ENCODE measurements around the gene ANKUB1. TPM values are rescaled to one million over a fixed set of nuclear protein-coding genes. Genes with fewer than 3 reads are reported as not detected.

ANKUB1 gene
- total and polyA plus RNA-seq, 9 of the 15 experiments (the other 6 are each of a cell fraction or from before 2014, with no cell fraction given): not detected

DNA sequence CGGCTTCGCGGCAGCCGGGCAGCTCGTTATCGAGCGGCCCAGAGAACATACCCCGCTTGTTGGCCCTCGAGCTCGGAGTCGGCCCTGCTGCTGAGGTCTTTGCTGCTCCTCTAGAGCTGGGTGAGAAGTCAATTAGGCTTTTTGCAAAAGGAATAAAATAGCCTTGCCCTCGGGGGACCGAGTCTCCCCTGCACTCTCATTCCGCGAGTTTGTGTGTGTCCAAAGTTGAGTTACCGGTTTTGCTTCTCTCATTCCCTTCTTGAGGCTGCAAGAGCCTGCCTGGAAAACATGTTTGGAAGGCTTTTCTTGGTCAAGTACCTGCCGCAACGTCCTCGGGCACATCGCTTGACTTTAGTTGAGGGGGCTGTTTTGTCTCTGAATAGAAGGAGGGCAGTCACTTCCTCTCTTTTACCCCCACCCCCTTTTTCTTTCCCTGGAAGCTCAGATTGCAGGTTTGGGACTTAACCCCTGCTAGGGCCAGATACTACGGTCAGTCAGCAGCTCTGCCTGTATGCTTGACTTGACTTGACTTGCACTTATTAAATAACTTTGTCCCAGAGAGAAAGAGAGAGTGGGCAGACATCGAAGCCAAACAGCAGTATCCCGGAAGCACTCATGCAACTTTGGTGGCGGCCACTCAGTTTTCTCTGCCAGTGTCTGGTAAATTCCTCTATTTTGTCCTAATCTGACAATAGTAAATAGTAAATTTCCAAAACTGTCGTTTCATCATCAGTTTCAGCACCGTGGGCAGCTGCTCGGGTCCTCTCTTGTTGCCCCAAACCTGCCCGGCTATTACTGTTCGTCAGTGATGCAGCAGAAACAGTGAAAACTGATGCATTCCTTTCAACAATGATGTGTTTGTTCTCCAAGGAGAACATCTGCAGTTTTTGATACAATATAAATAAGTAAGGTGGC lies 21.3 kb upstream of the ANKUB1 start (continued):
- TF ChIP-seq HNRNPK (IDR thresholded peaks at IDR 0.05; ENCODE audit: low read depth, low read length, poor library complexity, severe bottlenecking) (no peak), KAT7 (CRISPR knock-in tag; IDR thresholded peaks at IDR 0.05; ENCODE audit: borderline replicate concordance) (no peak), EHMT2 (IDR thresholded peaks at IDR 0.05) (peak; percentile 89), EP400 (IDR thresholded peaks at IDR 0.05) (no peak), GTF2B (IDR thresholded peaks at IDR 0.05; ENCODE audit: extremely low read depth, insufficient read length) (no peak), NRF1 (conservative IDR thresholded peaks at IDR 0.05 in 1 of 2, IDR thresholded peaks at IDR 0.05 in 1 of 2) (no peak), ARHGAP35 (IDR thresholded peaks at IDR 0.05; ENCODE audit: partially characterized antibody) (no peak), ZKSCAN8 (CRISPR knock-in tag; IDR thresholded peaks at IDR 0.05) (no peak), FOXJ3 (CRISPR knock-in tag; IDR thresholded peaks at IDR 0.05) (no peak), E2F8 (IDR thresholded peaks at IDR 0.05; ENCODE audit: low read depth, partially characterized antibody) (no peak), ZNF431 (CRISPR knock-in tag; IDR thresholded peaks at IDR 0.05) (no peak), RBFOX2 (IDR thresholded peaks at IDR 0.05; ENCODE audit: low read depth, low read length) (peak; percentile 57), CBX8 (IDR thresholded peaks at IDR 0.05; ENCODE audit: borderline replicate concordance, extremely low read depth, low read depth, low read length, poor library complexity, severe bottlenecking) (no peak), RB1 (IDR thresholded peaks at IDR 0.05; ENCODE audit: low read depth) (no peak), ZBTB49 (CRISPR knock-in tag; IDR thresholded peaks at IDR 0.05; ENCODE audit: borderline replicate concordance) (no peak), ZSCAN32 (CRISPR knock-in tag; IDR thresholded peaks at IDR 0.05) (no peak)
- TF ChIP-seq, protein P1, sequence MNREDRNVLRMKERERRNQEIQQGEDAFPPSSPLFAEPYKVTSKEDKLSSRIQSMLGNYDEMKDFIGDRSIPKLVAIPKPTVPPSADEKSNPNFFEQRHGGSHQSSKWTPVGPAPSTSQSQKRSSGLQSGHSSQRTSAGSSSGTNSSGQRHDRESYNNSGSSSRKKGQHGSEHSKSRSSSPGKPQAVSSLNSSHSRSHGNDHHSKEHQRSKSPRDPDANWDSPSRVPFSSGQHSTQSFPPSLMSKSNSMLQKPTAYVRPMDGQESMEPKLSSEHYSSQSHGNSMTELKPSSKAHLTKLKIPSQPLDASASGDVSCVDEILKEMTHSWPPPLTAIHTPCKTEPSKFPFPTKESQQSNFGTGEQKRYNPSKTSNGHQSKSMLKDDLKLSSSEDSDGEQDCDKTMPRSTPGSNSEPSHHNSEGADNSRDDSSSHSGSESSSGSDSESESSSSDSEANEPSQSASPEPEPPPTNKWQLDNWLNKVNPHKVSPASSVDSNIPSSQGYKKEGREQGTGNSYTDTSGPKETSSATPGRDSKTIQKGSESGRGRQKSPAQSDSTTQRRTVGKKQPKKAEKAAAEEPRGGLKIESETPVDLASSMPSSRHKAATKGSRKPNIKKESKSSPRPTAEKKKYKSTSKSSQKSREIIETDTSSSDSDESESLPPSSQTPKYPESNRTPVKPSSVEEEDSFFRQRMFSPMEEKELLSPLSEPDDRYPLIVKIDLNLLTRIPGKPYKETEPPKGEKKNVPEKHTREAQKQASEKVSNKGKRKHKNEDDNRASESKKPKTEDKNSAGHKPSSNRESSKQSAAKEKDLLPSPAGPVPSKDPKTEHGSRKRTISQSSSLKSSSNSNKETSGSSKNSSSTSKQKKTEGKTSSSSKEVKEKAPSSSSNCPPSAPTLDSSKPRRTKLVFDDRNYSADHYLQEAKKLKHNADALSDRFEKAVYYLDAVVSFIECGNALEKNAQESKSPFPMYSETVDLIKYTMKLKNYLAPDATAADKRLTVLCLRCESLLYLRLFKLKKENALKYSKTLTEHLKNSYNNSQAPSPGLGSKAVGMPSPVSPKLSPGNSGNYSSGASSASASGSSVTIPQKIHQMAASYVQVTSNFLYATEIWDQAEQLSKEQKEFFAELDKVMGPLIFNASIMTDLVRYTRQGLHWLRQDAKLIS (CRISPR knock-in tag; IDR thresholded peaks at IDR 0.05): no peak
